HCT116 (cell line): ENCODE results near the gene PTPRC.

Experiments
- CTCF ChIP-seq, 3 experiments: fragments of 200-600 bp in 1 of 3; sonication (generic) in 1 of 3; IDR thresholded peaks in 2 of 3; conservative IDR thresholded peaks in 1 of 3; 2 replicates each; pipeline ENCODE4 v1.5.1; 2012 to 2017; ENCODE audit warnings: low read depth in 2 of 3, low read length in 2 of 3, antibody characterized with exemption in 1 of 3, borderline replicate concordance in 1 of 3, control low read depth in 1 of 3, mild to moderate bottlenecking in 1 of 3, mixed read lengths in 1 of 3, mixed run types in 1 of 3, moderate library complexity in 1 of 3; ENCODE audit not compliant: insufficient read depth in 1 of 3
- ELF1 ChIP-seq: IDR thresholded peaks from 2 replicates; pipeline ENCODE4 v1.6.1; 2012; ENCODE audit warnings: low read depth, borderline replicate concordance
- EZH2 ChIP-seq: fragments of 200-600 bp; sonication (generic); IDR thresholded peaks from 2 replicates; pipeline ENCODE4 v1.6.1; 2017; ENCODE audit warnings: antibody characterized with exemption, mixed run types
- MAX ChIP-seq: IDR thresholded peaks from 2 replicates; pipeline ENCODE4 v1.6.1; 2012
- POLR2A ChIP-seq: IDR thresholded peaks from 2 replicates; pipeline ENCODE4 v1.7.0; 2011; ENCODE audit warnings: borderline replicate concordance; ENCODE audit not compliant: insufficient read depth, insufficient read length; ENCODE audit errors: extremely low read depth
- POLR2AphosphoS5 ChIP-seq: IDR thresholded peaks from 2 replicates; pipeline ENCODE4 v1.6.1; 2011; ENCODE audit warnings: mild to moderate bottlenecking, low read depth, low read length, moderate library complexity
- RAD21 ChIP-seq: IDR thresholded peaks from 2 replicates; pipeline ENCODE4 v1.6.1; 2012; ENCODE audit warnings: low read depth, mild to moderate bottlenecking
- REST ChIP-seq: IDR thresholded peaks from 2 replicates; pipeline ENCODE4 v1.6.1; 2012; ENCODE audit warnings: low read depth
- SIN3A ChIP-seq: IDR thresholded peaks from 2 replicates; pipeline ENCODE4 v1.6.1; 2012; ENCODE audit warnings: low read depth
- ZFX ChIP-seq: fragments of 450-650 bp; IDR thresholded peaks from 2 replicates; pipeline ENCODE4 v1.6.1; 2017

- TF ChIP-seq POLR2A (no peak), SIN3A (no peak), REST (no peak), ZFX (no peak), EZH2 (no peak), ELF1 (no peak), POLR2AphosphoS5 (no peak), RAD21 (no peak), CTCF (IDR thresholded peaks at IDR 0.05 in 2 of 3, conservative IDR thresholded peaks at IDR 0.05 in 1 of 3; ENCODE audit: borderline replicate concordance in 1 of 3, insufficient read depth in 1 of 3, low read depth in 2 of 3, low read length in 2 of 3) (no peak), MAX (no peak)
These were observed 126.6 kb downstream of the PTPRC start for GRCh38 chr1:198765416-198765815.
